CD14-positive monocyte (primary cell): ENCODE results near the gene HORMAD2. TPM values are rescaled to one million over a fixed set of nuclear protein-coding genes. Genes with fewer than 3 reads are reported as not detected.
A peak's percentile ranks its signal among the peaks of the same experiment; 100 is the strongest.

Experiments
- DNase-seq, 3 donors: peaks; one replicate each; pipeline ENCODE4 v3.0.0-alpha.2; 2011 to 2022
- H2AFZ ChIP-seq: 2 replicates; pipeline ENCODE4 v1.6.0; 2012; ENCODE audit warnings: mild to moderate bottlenecking, low read depth, low read length, inconsistent platforms; ENCODE audit not compliant: insufficient read depth, poor library complexity, severe bottlenecking
- H3K27ac ChIP-seq, 2 donors: 1 replicate in 1 of 2; 2 replicates in 1 of 2; pipeline ENCODE4 v1.5.1; 2012 to 2013; ENCODE audit warnings: low read length in 2 of 2, control low read depth in 1 of 2, inconsistent platforms in 1 of 2, low read depth in 1 of 2, mild to moderate bottlenecking in 1 of 2
- H3K27me3 ChIP-seq, 2 donors: one replicate each; pipeline versions ENCODE4 v1.6.0 to v1.6.1; 2011 to 2013; ENCODE audit warnings: low read length in 2 of 2; ENCODE audit not compliant: control insufficient read depth in 2 of 2, insufficient read depth in 2 of 2
- H3K36me3 ChIP-seq, 2 donors: replicated peaks in 1 of 2; 1 replicate in 1 of 2; 2 replicates in 1 of 2; pipeline versions ENCODE4 v1.5.1 to v1.6.1; 2012 to 2013; ENCODE audit warnings: low read length in 2 of 2, control low read depth in 1 of 2, inconsistent platforms in 1 of 2, mild to moderate bottlenecking in 1 of 2; ENCODE audit not compliant: insufficient read depth in 2 of 2, control insufficient read depth in 1 of 2
- H3K4me1 ChIP-seq, 2 donors: 1 replicate in 1 of 2; 2 replicates in 1 of 2; pipeline versions ENCODE4 v1.5.1 to v1.6.1; 2012 to 2013; ENCODE audit warnings: low read length in 2 of 2, control low read depth in 1 of 2, inconsistent platforms in 1 of 2, mild to moderate bottlenecking in 1 of 2, moderate library complexity in 1 of 2; ENCODE audit not compliant: insufficient read depth in 2 of 2, control insufficient read depth in 1 of 2
- H3K4me2 ChIP-seq: replicated peaks from 2 replicates; pipeline ENCODE3; 2012; ENCODE audit warnings: low read length, moderate library complexity, mild to moderate bottlenecking; ENCODE audit not compliant: poor library complexity, severe bottlenecking; ENCODE audit errors: extremely low read depth
- H3K4me3 ChIP-seq, 3 experiments: fragments of 200-600 bp in 1 of 3; sonication (generic) in 1 of 3; replicated peaks in 1 of 3; 1 replicate in 2 of 3; 2 replicates in 1 of 3; pipeline ENCODE4 v1.5.1; 2011 to 2013; ENCODE audit warnings: low read length in 3 of 3, mild to moderate bottlenecking in 3 of 3, control low read depth in 2 of 3, low read depth in 2 of 3, inconsistent platforms in 1 of 3, moderate library complexity in 1 of 3
- H3K79me2 ChIP-seq: 2 replicates; pipeline ENCODE4 v1.6.0; 2012; ENCODE audit warnings: mild to moderate bottlenecking, control low read depth, inconsistent platforms, low read length, moderate library complexity; ENCODE audit not compliant: insufficient read depth
- H3K9ac ChIP-seq: 2 replicates; pipeline ENCODE4 v1.6.0; 2017; ENCODE audit warnings: low read length, mild to moderate bottlenecking; ENCODE audit not compliant: insufficient read depth, poor library complexity, severe bottlenecking
- H3K9me3 ChIP-seq, 2 donors: replicated peaks in 1 of 2; 1 replicate in 1 of 2; 2 replicates in 1 of 2; pipeline versions ENCODE4 v1.5.1 to v1.6.1; 2012 to 2013; ENCODE audit warnings: low read length in 2 of 2, control low read depth in 1 of 2; ENCODE audit not compliant: control insufficient read depth in 1 of 2, insufficient read depth in 1 of 2
- H4K20me1 ChIP-seq: 2 replicates; pipeline ENCODE4 v1.6.0; 2012; ENCODE audit warnings: mild to moderate bottlenecking, low read length, control low read depth, moderate library complexity; ENCODE audit not compliant: insufficient read depth
- H3K27ac Mint-ChIP-seq, 7 donors: one replicate each; pipeline ENCODE4 v1.8.0; 2020; ENCODE audit warnings: mild to moderate bottlenecking in 7 of 7, mixed read lengths in 7 of 7, moderate library complexity in 6 of 7, inconsistent platforms in 2 of 7
- H3K27me3 Mint-ChIP-seq, 3 donors: one replicate each; pipeline ENCODE4 v1.8.0; 2021 to 2022; ENCODE audit warnings: low read depth in 3 of 3, mild to moderate bottlenecking in 3 of 3, mixed read lengths in 3 of 3, moderate library complexity in 3 of 3, inconsistent platforms in 1 of 3
- H3K36me3 Mint-ChIP-seq, 2 donors: one replicate each; pipeline ENCODE4 v1.8.0; 2020; ENCODE audit warnings: mixed read lengths in 2 of 2, inconsistent platforms in 1 of 2, mild to moderate bottlenecking in 1 of 2
- H3K4me1 Mint-ChIP-seq: one replicate; pipeline ENCODE4 v1.8.0; 2020; ENCODE audit warnings: mild to moderate bottlenecking, mixed read lengths
- H3K4me3 Mint-ChIP-seq, 2 donors: one replicate each; pipeline ENCODE4 v1.8.0; 2020; ENCODE audit warnings: mild to moderate bottlenecking in 2 of 2, mixed read lengths in 2 of 2, moderate library complexity in 1 of 2
- H3K9me3 Mint-ChIP-seq, 7 donors: one replicate each; pipeline ENCODE4 v1.8.0; 2020 to 2022; ENCODE audit warnings: mixed read lengths in 7 of 7, mild to moderate bottlenecking in 6 of 7, moderate library complexity in 6 of 7, inconsistent platforms in 2 of 7
- WGBS: methylation state at CpG from one replicate; pipeline ENCODE4 v1.1.5; 2013; ENCODE audit warnings: missing lambda C conversion rate; ENCODE audit not compliant: insufficient coverage; 5-methylcytosine and 5-hydroxymethylcytosine counted together
- intact Hi-C, 2 donors: fragments of 100-400 bp; cut with micrococcal nuclease; formaldehyde crosslinking; loops; one replicate each; pipeline versions ENCODE4 v1.15.0 to v1.15.1; 2023
- polyA plus RNA-seq, 3 donors: library from polyadenylated mRNA; depleted of rRNA in 1 of 3; unstranded in 2 of 3; stranded (reverse) in 1 of 3; fragments of 300-500 nt in 2 of 3; fragments of >200 nt in 1 of 3; fragmentation: Illumina TruSeq in 2 of 3; gene quantifications; 1 replicate in 2 of 3; 2 replicates in 1 of 3; pipeline ENCODE4 v1.2.3, GENCODE V29; 2012 to 2021
- TF ChIP-seq, protein P1 (sequence below): fragments of 200-600 bp; IDR thresholded peaks from one replicate; pipeline ENCODE4 v1.8.0; 2022; ENCODE audit warnings: antibody characterized with exemption, mild to moderate bottlenecking

The HORMAD2 gene
- polyA plus RNA-seq, 3 donors = not detected

DNA sequence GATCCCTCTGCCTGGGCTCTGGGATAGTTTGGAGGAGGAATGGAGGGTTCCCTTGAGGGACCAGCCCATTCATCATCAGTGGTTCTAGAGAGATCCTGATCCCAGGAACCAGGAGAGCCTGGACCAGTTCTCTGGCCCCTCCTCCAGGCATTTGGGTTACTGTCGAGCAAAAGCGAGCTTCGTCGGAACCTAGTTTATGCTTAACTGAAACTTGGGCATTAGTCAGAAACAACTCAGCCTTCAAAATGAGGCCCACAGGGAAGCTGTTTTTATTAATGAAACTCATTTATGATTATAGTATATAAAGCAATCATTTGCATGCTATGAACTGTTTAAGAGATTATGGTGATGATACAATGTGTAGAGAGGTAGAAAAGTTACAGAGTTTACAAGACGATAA is 104.9 kb downstream of the HORMAD2 start:
- Mint-ChIP-seq H3K27me3 (peaks cover 0 to 7% (median 7%) of the 10 kb centered on the region in 3 donors), H3K9me3 (no peaks in the 10 kb centered on the region), H3K4me1 (peaks cover 23% of the 10 kb centered on the region), H3K36me3 (no peaks in the 10 kb centered on the region), H3K4me3 (no peak overlapping the region), H3K27ac (peak overlapping the region in 1 of 7 donors; percentile 37)
- Histone ChIP-seq H3K79me2 (no peaks in the 10 kb centered on the region), H3K4me2 (no peak overlapping the region), H4K20me1 (no peaks in the 10 kb centered on the region), H3K27ac (no peak overlapping the region), H2AFZ (no peak overlapping the region), H3K36me3 (no peaks in the 10 kb centered on the region), H3K27me3 (no peaks in the 10 kb centered on the region), H3K9ac (no peak overlapping the region), H3K4me3 (no peak overlapping the region), H3K9me3 (no peaks in the 10 kb centered on the region), H3K4me1 (peaks cover 0 to 9% of the 10 kb centered on the region in 2 donors)
- no peak for DNase-seq
- TF ChIP-seq, protein P1, sequence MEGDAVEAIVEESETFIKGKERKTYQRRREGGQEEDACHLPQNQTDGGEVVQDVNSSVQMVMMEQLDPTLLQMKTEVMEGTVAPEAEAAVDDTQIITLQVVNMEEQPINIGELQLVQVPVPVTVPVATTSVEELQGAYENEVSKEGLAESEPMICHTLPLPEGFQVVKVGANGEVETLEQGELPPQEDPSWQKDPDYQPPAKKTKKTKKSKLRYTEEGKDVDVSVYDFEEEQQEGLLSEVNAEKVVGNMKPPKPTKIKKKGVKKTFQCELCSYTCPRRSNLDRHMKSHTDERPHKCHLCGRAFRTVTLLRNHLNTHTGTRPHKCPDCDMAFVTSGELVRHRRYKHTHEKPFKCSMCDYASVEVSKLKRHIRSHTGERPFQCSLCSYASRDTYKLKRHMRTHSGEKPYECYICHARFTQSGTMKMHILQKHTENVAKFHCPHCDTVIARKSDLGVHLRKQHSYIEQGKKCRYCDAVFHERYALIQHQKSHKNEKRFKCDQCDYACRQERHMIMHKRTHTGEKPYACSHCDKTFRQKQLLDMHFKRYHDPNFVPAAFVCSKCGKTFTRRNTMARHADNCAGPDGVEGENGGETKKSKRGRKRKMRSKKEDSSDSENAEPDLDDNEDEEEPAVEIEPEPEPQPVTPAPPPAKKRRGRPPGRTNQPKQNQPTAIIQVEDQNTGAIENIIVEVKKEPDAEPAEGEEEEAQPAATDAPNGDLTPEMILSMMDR = no peak
- 100% methylated on average over 4 of the region's 5 CpGs for WGBS
- intact Hi-C loops = no loop called here

DNA sequence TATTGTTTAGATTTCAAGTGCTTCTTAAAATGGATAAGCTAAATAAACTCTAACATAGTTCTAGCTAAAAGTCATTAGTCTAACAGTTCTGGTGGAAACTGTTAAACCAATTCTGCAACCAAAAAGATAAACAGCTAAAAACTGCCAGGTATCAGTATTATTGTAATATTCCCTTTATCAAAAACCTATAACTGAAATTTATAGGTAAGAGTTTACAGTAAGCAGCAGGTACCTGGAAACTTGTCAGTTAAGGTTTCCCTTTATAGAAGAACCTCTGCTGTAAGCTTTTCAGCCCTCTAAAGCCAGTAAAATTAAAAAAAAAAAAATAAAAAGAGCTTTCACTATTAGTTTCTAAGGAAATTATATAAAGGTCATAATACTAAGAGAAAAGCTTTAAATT is 105.3 kb downstream of the HORMAD2 start:
- H3K4me3 Mint-ChIP-seq = no peak overlapping the region
- H3K4me1 ChIP-seq = peaks cover 3 to 12% of the 10 kb centered on the region in 2 donors
- H3K27ac Mint-ChIP-seq = no peak overlapping the region

More for the DNA sequence above, 105.3 kb downstream of the HORMAD2 start:
- H3K27ac ChIP-seq = no peak overlapping the region
- H4K20me1 ChIP-seq = no peaks in the 10 kb centered on the region
- intact Hi-C loops = no loop called here
- H3K4me2 ChIP-seq = no peak overlapping the region
- Mint-ChIP-seq H3K9me3 (no peaks in the 10 kb centered on the region), H3K36me3 (no peaks in the 10 kb centered on the region), H3K4me1 (peaks cover 27% of the 10 kb centered on the region), H3K27me3 (peaks cover 0 to 7% (median 6%) of the 10 kb centered on the region in 3 donors)
- H2AFZ ChIP-seq = no peak overlapping the region
- H3K79me2 ChIP-seq = no peaks in the 10 kb centered on the region
- no peaks in the 10 kb centered on the region for H3K27me3 ChIP-seq
- no peaks in the 10 kb centered on the region for H3K9me3 ChIP-seq
- no peak overlapping the region for H3K9ac ChIP-seq
- no peak overlapping the region for H3K4me3 ChIP-seq
- no peaks in the 10 kb centered on the region for H3K36me3 ChIP-seq
- TF ChIP-seq, protein P1 = no peak
- DNase-seq = no peak
